ENCODE results near the gene PAPSS1. TPM values are rescaled to one million over a fixed set of nuclear protein-coding genes. Genes with fewer than 3 reads are reported as not detected.

Gene PAPSS1
- total RNA-seq (2013), result 34.5 TPM
- polyA plus RNA-seq (10 to 100 TPM; 46.4 to 79.6 (median 64.8) TPM), polyA minus RNA-seq (23.7 and 26.1 TPM in 2 replicates), total RNA-seq (16.1 to 60.6 (median 43.8) reads per million in 11 experiments)

GRCh38 chr4:107719922-107720722, at the start of gene PAPSS1:
TSS of gene PAPSS1 (minus strand) at chr4:107720234. CDS start at chr4:107720179, 55 bp downstream.
- whole genome bisulfite sequencing (ENCODE audit: insufficient coverage), result under 1% methylated on average over 78 of the region's 90 CpGs
- peaks cover 35% of the 10 kb centered on the region for H3K4me1 Mint-ChIP-seq
- peak within 1 kb of the TSS; percentile 95 to 97 for H3K4me3 Mint-ChIP-seq
- peaks cover 3 to 9% (median 6%) of the 10 kb centered on the region in 3 donors for H3K27me3 Mint-ChIP-seq (ENCODE audit: low read depth in 3 of 3)
- intact Hi-C loops (cut with micrococcal nuclease), result loop anchor here (10.0 kb wide), 2 partner anchors 105 to 115 kb away; partner anchors contain the start of gene SGMS2 (in 1 of the 2)
- peak within 1 kb of the TSS; percentile 91 to 97 (median 94) for H3K27ac Mint-ChIP-seq
- H4K20me1 ChIP-seq (ENCODE audit: insufficient read depth, low read length), result peaks cover 38% of the 10 kb centered on the region
- H3K4me3 ChIP-seq (replicated peaks in 1 of 3; ENCODE audit: low read depth in 2 of 3, low read length in 3 of 3), result peak within 1 kb of the TSS; percentile 83 to 88 (median 87)
- no peak for TF ChIP-seq CTCF (IDR thresholded peaks at IDR 0.05)
- peak within 1 kb of the TSS; percentile 79 to 81 for H3K27ac ChIP-seq (ENCODE audit: low read depth in 1 of 2, low read length in 2 of 2)
- H3K9ac ChIP-seq (ENCODE audit: insufficient read depth, low read length, poor library complexity, severe bottlenecking), result peak within 1 kb of the TSS; percentile 90
- H3K79me2 ChIP-seq (ENCODE audit: insufficient read depth, low read length), result peaks cover 43% of the 10 kb centered on the region
- no peaks in the 10 kb centered on the region for H3K36me3 ChIP-seq (replicated peaks in 1 of 2; ENCODE audit: control insufficient read depth in 1 of 2, insufficient read depth in 2 of 2, low read length in 2 of 2)
- H3K9me3 ChIP-seq (replicated peaks in 1 of 2; ENCODE audit: control insufficient read depth in 1 of 2, insufficient read depth in 1 of 2, low read length in 2 of 2), result no peaks in the 10 kb centered on the region
- H3K27me3 ChIP-seq (ENCODE audit: control insufficient read depth in 2 of 2, insufficient read depth in 2 of 2, low read length in 2 of 2), result no peaks in the 10 kb centered on the region
- H3K9me3 Mint-ChIP-seq, result peaks cover 0 to 4% (median 0%) of the 10 kb centered on the region in 7 donors
- H3K36me3 Mint-ChIP-seq, result peaks cover 10 to 17% of the 10 kb centered on the region in 2 donors
- peak within 1 kb of the TSS; percentile 89 for H2AFZ ChIP-seq (ENCODE audit: insufficient read depth, low read depth, low read length, poor library complexity, severe bottlenecking)
- H3K4me1 ChIP-seq (ENCODE audit: control insufficient read depth in 1 of 2, insufficient read depth in 2 of 2, low read length in 2 of 2), result peaks cover 25 to 37% of the 10 kb centered on the region in 2 donors
- peak within 1 kb of the TSS; percentile 96 for H3K4me2 ChIP-seq (replicated peaks; ENCODE audit: extremely low read depth, low read length, poor library complexity, severe bottlenecking)
- peak; percentile 94 to 97 (median 95) for DNase-seq

DNA sequence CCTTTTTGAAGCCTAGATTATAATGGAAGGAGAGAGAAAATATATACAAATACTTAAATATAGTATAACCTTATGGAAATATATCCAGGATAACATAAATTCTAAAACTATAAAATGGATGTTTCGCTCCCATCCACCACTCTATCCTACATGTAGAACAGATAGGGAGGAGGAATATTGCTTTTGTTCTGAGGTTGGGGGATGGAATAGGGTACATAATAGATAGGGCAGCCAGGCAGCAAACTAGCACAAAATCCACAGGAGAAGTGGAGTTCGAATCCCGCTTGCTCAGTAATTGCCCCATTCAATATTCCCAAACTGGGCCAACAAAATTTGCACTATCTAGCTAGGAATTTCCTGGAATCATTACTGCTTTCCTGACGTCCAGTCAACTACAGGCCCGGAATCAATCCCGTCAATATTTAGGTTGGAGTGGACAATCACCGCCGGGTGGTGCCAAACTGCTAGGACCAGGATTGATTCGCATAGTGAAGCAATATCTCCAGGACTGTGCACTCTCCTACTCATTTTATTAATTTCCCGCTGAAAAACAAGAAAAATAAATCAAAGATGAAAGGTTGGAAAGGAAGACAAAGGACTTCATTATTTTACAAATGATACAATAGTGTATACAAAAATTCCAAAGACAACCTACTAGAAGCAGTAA, 40.4 kb upstream of the PAPSS1 start:
- no peaks in the 10 kb centered on the region for H3K36me3 Mint-ChIP-seq
- H4K20me1 ChIP-seq (ENCODE audit: insufficient read depth, low read length), result no peaks in the 10 kb centered on the region
- H3K4me1 Mint-ChIP-seq, result peaks cover 26% of the 10 kb centered on the region
- no peaks in the 10 kb centered on the region for H3K9me3 ChIP-seq (replicated peaks in 1 of 2; ENCODE audit: control insufficient read depth in 1 of 2, insufficient read depth in 1 of 2, low read length in 2 of 2)
- no peak for DNase-seq
- no peak overlapping the region for H3K27ac Mint-ChIP-seq
- H3K27ac ChIP-seq (ENCODE audit: low read depth in 1 of 2, low read length in 2 of 2), result no peak overlapping the region
- peaks cover 24% of the 10 kb centered on the region in 2 donors for H3K4me1 ChIP-seq (ENCODE audit: control insufficient read depth in 1 of 2, insufficient read depth in 2 of 2, low read length in 2 of 2)
- H3K27me3 ChIP-seq (ENCODE audit: control insufficient read depth in 2 of 2, insufficient read depth in 2 of 2, low read length in 2 of 2), result no peaks in the 10 kb centered on the region
- 100% methylated on average over 4 of the region's 10 CpGs for WGBS (ENCODE audit: insufficient coverage)
- no peak overlapping the region for H2AFZ ChIP-seq (ENCODE audit: insufficient read depth, low read depth, low read length, poor library complexity, severe bottlenecking)
- H3K4me3 ChIP-seq (replicated peaks in 1 of 3; ENCODE audit: low read depth in 2 of 3, low read length in 3 of 3), result no peak overlapping the region
- H3K79me2 ChIP-seq (ENCODE audit: insufficient read depth, low read length), result no peaks in the 10 kb centered on the region
- no peaks in the 10 kb centered on the region for H3K27me3 Mint-ChIP-seq (ENCODE audit: low read depth in 3 of 3)
- no peak overlapping the region for H3K9ac ChIP-seq (ENCODE audit: insufficient read depth, low read length, poor library complexity, severe bottlenecking)
- H3K36me3 ChIP-seq (replicated peaks in 1 of 2; ENCODE audit: control insufficient read depth in 1 of 2, insufficient read depth in 2 of 2, low read length in 2 of 2), result no peaks in the 10 kb centered on the region
- H3K9me3 Mint-ChIP-seq, result peaks cover 0 to 2% (median 0%) of the 10 kb centered on the region in 7 donors
- H3K4me2 ChIP-seq (replicated peaks; ENCODE audit: extremely low read depth, low read length, poor library complexity, severe bottlenecking), result no peak overlapping the region
- TF ChIP-seq CTCF (IDR thresholded peaks at IDR 0.05), result no peak
- intact Hi-C loops (cut with micrococcal nuclease), result no loop called here
- H3K4me3 Mint-ChIP-seq, result no peak overlapping the region

Data from CD14-positive monocyte (primary cell).